B cell (primary cell): ENCODE data around the gene CCDC43. TPM values are rescaled to one million over a fixed set of nuclear protein-coding genes. Genes with fewer than 3 reads are reported as not detected.

Experiments
- ATAC-seq: fragments of 200-7000 bp; cut with Tn5 transposase; one replicate; pipeline ENCODE4 v1.10.0; 2021; ENCODE audit warnings: low read depth, mild to moderate bottlenecking, moderate number of reproducible peaks, moderate library complexity
- CTCF ChIA-PET: fragments of 350-600 bp; sonication (Branson Sonifier 250); formaldehyde crosslinking; loops from one replicate; lab custom pipeline; 2021; ENCODE audit warnings: antibody characterized with exemption, inconsistent platforms; lab: Charles Lee
- POLR2A ChIA-PET: fragments of 350-600 bp; sonication (Branson Sonifier 250); formaldehyde crosslinking; loops from one replicate; lab custom pipeline; 2021; ENCODE audit warnings: antibody characterized with exemption; lab: Charles Lee
- DNase-seq: peaks from one replicate; pipeline ENCODE4 v3.0.0; 2013
- H2AFZ ChIP-seq: 2 replicates; pipeline ENCODE4 v1.6.1; 2012; ENCODE audit warnings: mild to moderate bottlenecking, low read depth, low read length; ENCODE audit not compliant: insufficient read depth, poor library complexity, severe bottlenecking
- H3K27ac ChIP-seq, 2 donors: 1 replicate in 1 of 2; 2 replicates in 1 of 2; pipeline ENCODE4 v1.5.1; 2012 to 2013; ENCODE audit warnings: low read length in 2 of 2, mild to moderate bottlenecking in 2 of 2, moderate library complexity in 1 of 2
- H3K27me3 ChIP-seq, 4 experiments: fragments of 200-600 bp in 1 of 4; sonication (generic) in 1 of 4; replicated peaks in 1 of 4; 1 replicate in 2 of 4; 2 replicates in 2 of 4; pipeline versions ENCODE4 v1.6.1 to v1.7.0; 2013 to 2016; ENCODE audit warnings: low read length in 3 of 4, mild to moderate bottlenecking in 2 of 4, mixed read lengths in 1 of 4, moderate library complexity in 1 of 4; ENCODE audit not compliant: insufficient read depth in 4 of 4, control insufficient read depth in 3 of 4; ENCODE audit errors: control extremely low read depth in 1 of 4
- H3K36me3 ChIP-seq, 2 experiments: replicated peaks in 1 of 2; 1 replicate in 1 of 2; 2 replicates in 1 of 2; pipeline versions ENCODE4 v1.6.1 to v1.7.1; 2013; ENCODE audit warnings: low read length in 1 of 2; ENCODE audit not compliant: insufficient read depth in 2 of 2, control insufficient read depth in 1 of 2; ENCODE audit errors: control extremely low read depth in 1 of 2, extremely low read depth in 1 of 2
- H3K4me1 ChIP-seq, 2 donors: fragments of 200-600 bp in 1 of 2; sonication (generic) in 1 of 2; 1 replicate in 1 of 2; 2 replicates in 1 of 2; pipeline versions ENCODE4 v1.5.1 to v1.6.1; 2013 to 2017; ENCODE audit warnings: low read length in 2 of 2; ENCODE audit not compliant: control insufficient read depth in 2 of 2, insufficient read depth in 2 of 2
- H3K4me2 ChIP-seq: replicated peaks from 2 replicates; pipeline ENCODE3; 2012; ENCODE audit warnings: mild to moderate bottlenecking, low read depth, low read length; ENCODE audit not compliant: poor library complexity, severe bottlenecking
- H3K4me3 ChIP-seq, 5 experiments: fragments of 200-600 bp in 1 of 5; sonication (generic) in 1 of 5; 1 replicate in 3 of 5; 2 replicates in 2 of 5; pipeline versions ENCODE4 v1.5.1 to v1.7.0; 2011 to 2016; ENCODE audit warnings: low read length in 4 of 5, mild to moderate bottlenecking in 4 of 5, low read depth in 2 of 5, control low read depth in 1 of 5, moderate library complexity in 1 of 5; ENCODE audit not compliant: insufficient read depth in 1 of 5; ENCODE audit errors: control extremely low read depth in 1 of 5, extremely low read depth in 1 of 5
- H3K79me2 ChIP-seq: fragments of 200-600 bp; sonication (generic); one replicate; pipeline ENCODE4 v1.6.0; 2016; ENCODE audit warnings: low read length; ENCODE audit not compliant: control insufficient read depth, insufficient read depth
- H3K9ac ChIP-seq: fragments of 200-600 bp; sonication (generic); 2 replicates; pipeline ENCODE4 v1.6.1; 2017; ENCODE audit warnings: mild to moderate bottlenecking, low read length, moderate library complexity
- H3K9me3 ChIP-seq, 3 donors: one replicate each; pipeline versions ENCODE4 v1.6.1 to v1.7.1; 2013; ENCODE audit warnings: low read length in 2 of 3; ENCODE audit not compliant: control insufficient read depth in 2 of 3, insufficient read depth in 1 of 3; ENCODE audit errors: control extremely low read depth in 1 of 3
- H4K20me1 ChIP-seq: 2 replicates; pipeline ENCODE4 v1.6.0; 2012; ENCODE audit warnings: mild to moderate bottlenecking, low read length; ENCODE audit not compliant: insufficient read depth, control insufficient read depth, poor library complexity, severe bottlenecking
- H3K27ac Mint-ChIP-seq: one replicate; pipeline ENCODE4 v1.8.0; 2021; ENCODE audit warnings: mixed read lengths
- H3K27me3 Mint-ChIP-seq: one replicate; pipeline ENCODE4 v1.8.0; 2021; ENCODE audit warnings: mixed read lengths
- H3K4me1 Mint-ChIP-seq: one replicate; pipeline ENCODE4 v1.8.0; 2021; ENCODE audit warnings: mixed read lengths
- H3K4me3 Mint-ChIP-seq: one replicate; pipeline ENCODE4 v1.8.0; 2021; ENCODE audit warnings: mixed read lengths
- H3K9me3 Mint-ChIP-seq: one replicate; pipeline ENCODE4 v1.8.0; 2022; ENCODE audit warnings: mixed read lengths; ENCODE audit not compliant: insufficient read depth
- CTCF ChIP-seq: fragments of 200-600 bp; IDR thresholded peaks from one replicate; pipeline ENCODE4 v1.8.0; 2022; ENCODE audit warnings: antibody characterized with exemption, mild to moderate bottlenecking
- EZH2 ChIP-seq: IDR thresholded peaks from 2 replicates; pipeline ENCODE4 v1.6.1; 2012; ENCODE audit warnings: borderline replicate concordance, low read depth, mild to moderate bottlenecking, moderate library complexity, low read length; ENCODE audit not compliant: insufficient read depth, poor library complexity, severe bottlenecking
- WGBS: methylation state at CpG from one replicate; pipeline ENCODE4 v1.1.5; 2013; ENCODE audit warnings: missing lambda C conversion rate; ENCODE audit not compliant: insufficient coverage; 5-methylcytosine and 5-hydroxymethylcytosine counted together
- intact Hi-C: fragments of 100-400 bp; cut with micrococcal nuclease; formaldehyde crosslinking; loops from one replicate; pipeline ENCODE4 v1.10.0; 2022
- polyA plus RNA-seq: library from polyadenylated mRNA; depleted of rRNA; stranded (reverse); fragments of >200 nt; gene quantifications from 2 replicates; pipeline ENCODE4 v1.2.3, GENCODE V29; 2012
- total RNA-seq, 2 donors: library from RNA; stranded (reverse); fragments of 120-200 nt in 1 of 2; gene quantifications; 1 replicate in 1 of 2; 2 replicates in 1 of 2; pipeline versions ENCODE4 v1.2.3 to v1.2.4, GENCODE V29; 2013 to 2022

The CCDC43 gene
- total and polyA plus RNA-seq, 2 donors (not counting 1 experiment from before 2014, with no cell fraction given), result 3.3 to 22.7 TPM

DNA sequence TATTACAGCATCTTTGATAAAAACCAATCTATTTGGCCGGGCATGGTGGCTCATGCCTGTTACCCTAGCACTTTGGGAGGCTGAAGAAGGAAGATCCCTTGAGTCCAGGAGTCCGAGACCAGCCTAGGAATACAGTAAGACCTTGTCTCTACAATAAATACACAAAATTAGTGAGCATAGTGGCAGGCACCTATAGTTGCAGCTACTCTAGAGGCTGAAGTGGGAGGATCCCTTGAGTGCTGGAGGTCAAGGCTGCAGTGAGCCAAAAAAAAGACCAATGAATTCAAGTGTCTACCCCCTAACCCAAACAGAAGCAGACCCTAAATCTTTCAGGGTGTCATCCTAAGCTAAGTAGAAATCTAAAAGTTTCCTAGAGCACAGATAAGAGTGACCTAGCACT is 40.6 kb downstream of the CCDC43 start:
- no CpG with 5 or more reads among the region's 2 CpGs for WGBS
- TF ChIP-seq EZH2 (no peak), CTCF (no peak)
- Histone ChIP-seq H3K4me3 (no peak overlapping the region), H3K9me3 (peaks cover 0 to 3% (median 0%) of the 10 kb centered on the region in 3 donors), H3K4me1 (no peaks in the 10 kb centered on the region), H3K36me3 (no peaks in the 10 kb centered on the region), H4K20me1 (no peaks in the 10 kb centered on the region), H2AFZ (no peak overlapping the region), H3K4me2 (no peak overlapping the region), H3K27ac (no peak overlapping the region), H3K79me2 (no peaks in the 10 kb centered on the region), H3K27me3 (peaks cover 0 to 11% (median under 1%) of the 10 kb centered on the region in 4 experiments), H3K9ac (no peak overlapping the region)
- no peak overlapping the region for H3K4me3 Mint-ChIP-seq
- DNase-seq (no peak), ATAC-seq (no peak)
- no peaks in the 10 kb centered on the region for H3K9me3 Mint-ChIP-seq
- H3K27me3 Mint-ChIP-seq, result peaks cover 27% of the 10 kb centered on the region
- ChIA-PET CTCF (no interaction called here), POLR2A (no interaction called here)
- no peak overlapping the region for H3K27ac Mint-ChIP-seq
- intact Hi-C loops, result no loop called here
- H3K4me1 Mint-ChIP-seq, result peaks cover 3% of the 10 kb centered on the region

DNA sequence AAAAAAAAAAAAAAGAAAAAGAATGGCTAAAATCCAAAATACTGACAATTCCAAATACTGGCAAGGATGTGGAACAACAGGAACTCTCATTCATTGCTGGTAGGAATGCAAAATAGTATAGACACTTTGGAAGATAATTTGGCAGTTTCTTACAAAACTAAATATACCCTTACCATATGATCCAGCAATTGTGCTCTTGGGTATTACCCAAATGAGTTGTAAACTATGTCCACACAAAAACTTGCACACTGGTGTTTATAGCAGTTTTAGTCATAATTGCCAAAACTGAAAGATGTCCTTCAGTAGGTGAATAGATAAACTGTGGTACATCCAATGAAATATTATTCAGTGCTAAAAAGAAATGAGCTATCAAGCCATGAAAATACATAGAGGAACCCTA is 41.8 kb downstream of the CCDC43 start:
- TF ChIP-seq CTCF (no peak), EZH2 (no peak)
- Histone ChIP-seq H3K27me3 (peaks cover 0 to 10% (median 0%) of the 10 kb centered on the region in 4 experiments), H3K4me2 (no peak overlapping the region), H3K36me3 (no peaks in the 10 kb centered on the region), H3K4me3 (no peak overlapping the region), H4K20me1 (no peaks in the 10 kb centered on the region), H3K27ac (no peak overlapping the region), H3K79me2 (no peaks in the 10 kb centered on the region), H3K9ac (no peak overlapping the region), H3K4me1 (no peaks in the 10 kb centered on the region), H2AFZ (no peak overlapping the region), H3K9me3 (no peaks in the 10 kb centered on the region)
- CTCF ChIA-PET, result interaction anchor here (0.6 kb wide), 1 partner anchor 284 kb away, joined by 3 read pairs; no protein-coding TSS in a partner anchor
- H3K27me3 Mint-ChIP-seq, result peaks cover 28% of the 10 kb centered on the region
- H3K27ac Mint-ChIP-seq, result no peak overlapping the region
- H3K4me3 Mint-ChIP-seq, result no peak overlapping the region
- intact Hi-C loops, result no loop called here
- peaks cover 3% of the 10 kb centered on the region for H3K4me1 Mint-ChIP-seq
- ATAC-seq, result no peak
- no peaks in the 10 kb centered on the region for H3K9me3 Mint-ChIP-seq
- DNase-seq, result no peak
- POLR2A ChIA-PET, result interaction anchor here (0.7 kb wide), 1 partner anchor 43 kb away, joined by 5 read pairs; no protein-coding TSS in a partner anchor
